Activated effector memory CD4-positive, alpha-beta T cell treated with anti-CD3 and anti-CD28 coated beads, Interleukin-2, amount 50 U/mL, for 16 hours (primary cell): ENCODE data around the gene CLK4.

Source experiments
- DNase-seq: peaks from one replicate; pipeline ENCODE4 v3.0.0-alpha.2; 2020

CLK4 gene

GRCh38 chr5:178583279-178583678 lies 43.6 kb downstream of the CLK4 start:
- no peak for DNase-seq

- no peak for DNase-seq
These were observed 44.6 kb downstream of the CLK4 start for GRCh38 chr5:178582291-178582690.

- DNase-seq, result no peak
These were observed 45.2 kb downstream of the CLK4 start for GRCh38 chr5:178581621-178582020.

GRCh38 chr5:178580271-178580955 lies 46.4 kb downstream of the CLK4 start:
- DNase-seq, result no peak

GRCh38 chr5:178577944-178578343 lies 48.9 kb downstream of the CLK4 start:
- no peak for DNase-seq

GRCh38 chr5:178577376-178577839 lies 49.4 kb downstream of the CLK4 start:
- no peak for DNase-seq

GRCh38 chr5:178576591-178577351 lies 50.1 kb downstream of the CLK4 start:
- no peak for DNase-seq

GRCh38 chr5:178573216-178573615 lies 53.6 kb downstream of the CLK4 start:
- no peak for DNase-seq

- no peak for DNase-seq
These were observed 54.2 kb downstream of the CLK4 start for GRCh38 chr5:178572617-178573016.

- DNase-seq, result no peak
These were observed 57.4 kb downstream of the CLK4 start for GRCh38 chr5:178569485-178569884.

- DNase-seq, result no peak
These were observed 61.9 kb downstream of the CLK4 start for GRCh38 chr5:178564811-178565550.

- DNase-seq, result no peak
These were observed 62.5 kb downstream of the CLK4 start for GRCh38 chr5:178564397-178564796.

GRCh38 chr5:178563621-178564020 lies 63.2 kb downstream of the CLK4 start:
- DNase-seq, result no peak

- no peak for DNase-seq
These were observed 65.0 kb downstream of the CLK4 start for GRCh38 chr5:178561746-178562264.

- DNase-seq, result no peak
These were observed 65.9 kb downstream of the CLK4 start for GRCh38 chr5:178560911-178561310.

GRCh38 chr5:178557416-178557815 lies 69.4 kb downstream of the CLK4 start:
- no peak for DNase-seq

GRCh38 chr5:178555771-178556211 lies 71.1 kb downstream of the CLK4 start:
- no peak for DNase-seq

GRCh38 chr5:178555005-178555404 lies 71.8 kb downstream of the CLK4 start:
- DNase-seq, result no peak

GRCh38 chr5:178554311-178554710 lies 72.5 kb downstream of the CLK4 start:
- no peak for DNase-seq

- DNase-seq, result no peak
These were observed 73.3 kb downstream of the CLK4 start for GRCh38 chr5:178553517-178553916.
